HCT116 (cell line): ENCODE data around the gene ARHGAP45. TPM values are rescaled to one million over a fixed set of nuclear protein-coding genes. Genes with fewer than 3 reads are reported as not detected.

Experiments
- ATAC-seq: fragments of 200-7000 bp; cut with Tn5 transposase; 2 replicates; pipeline ENCODE4 v1.9.1; 2020; ENCODE audit warnings: mild to moderate bottlenecking, moderate library complexity
- BruUV-seq: library from RNA; stranded (reverse); fragments of 400-500 nt; replicated peaks from 2 replicates; lab custom pipeline; 2021; lab: Mats Ljungman, UMichigan
- CTCF ChIA-PET: fragments of 300-600 bp; sonication (Branson Sonifier 250); formaldehyde crosslinking; loops from one replicate; lab custom pipeline; 2021; ENCODE audit warnings: antibody characterized with exemption; lab: Charles Lee
- POLR2A ChIA-PET: fragments of 300-600, 350-600 bp; sonication (Branson Sonifier 250); formaldehyde crosslinking; loops from one replicate; lab custom pipeline; 2021; ENCODE audit warnings: antibody characterized with exemption; lab: Charles Lee
- RAD21 ChIA-PET, 2 experiments: fragments of 300-600 bp; sonication (Branson Sonifier 250); formaldehyde crosslinking; loops; one replicate each; lab custom pipeline; 2023; ENCODE audit warnings: low total read pairs in 2 of 2; ENCODE audit not compliant: uncharacterized antibody in 2 of 2, unreplicated experiment in 2 of 2, low non-redundant PET in 1 of 2; lab: Charles Lee
- DNase-seq: peaks from one replicate; pipeline ENCODE4 v3.0.0-alpha.2; 2010; ENCODE audit warnings: low read depth, low spot score
- H2AFZ ChIP-seq: fragments of 200-600 bp; shearing (Covaris generic), sonication (generic); 2 replicates; pipeline ENCODE4 v1.6.1; 2017; ENCODE audit warnings: low read depth, mixed run types, mixed read lengths, antibody characterized with exemption, low read length; ENCODE audit not compliant: poor library complexity, severe bottlenecking
- H3K27ac ChIP-seq: 2 replicates; pipeline ENCODE4 v1.5.1; 2012; ENCODE audit warnings: low read depth, low read length
- H3K27me3 ChIP-seq: fragments of 200-600 bp; sonication (generic); 2 replicates; pipeline ENCODE4 v1.6.1; 2016; ENCODE audit warnings: mixed run types, low read length, mixed read lengths; ENCODE audit not compliant: insufficient read depth
- H3K36me3 ChIP-seq, 2 experiments: fragments of 200-500 bp in 1 of 2; fragments of 200-600 bp in 1 of 2; sonication (Bioruptor generic) in 1 of 2; sonication (generic) in 1 of 2; 2 replicates each; pipeline versions ENCODE4 v1.5.1 to v1.6.1; 2014 to 2016; ENCODE audit warnings: low read length in 2 of 2, inconsistent platforms in 1 of 2, mixed read lengths in 1 of 2, mixed run types in 1 of 2; ENCODE audit not compliant: insufficient read depth in 2 of 2, control insufficient read depth in 1 of 2
- H3K4me1 ChIP-seq, 2 experiments: fragments of 200-600 bp in 1 of 2; sonication (generic) in 1 of 2; 2 replicates each; pipeline versions ENCODE4 v1.5.1 to v1.6.1; 2012 to 2017; ENCODE audit warnings: low read length in 2 of 2, inconsistent platforms in 1 of 2, mild to moderate bottlenecking in 1 of 2, mixed read lengths in 1 of 2, mixed run types in 1 of 2, moderate library complexity in 1 of 2; ENCODE audit not compliant: insufficient read depth in 2 of 2, control insufficient read depth in 1 of 2
- H3K4me2 ChIP-seq: fragments of 200-600 bp; sonication (generic); 2 replicates; pipeline ENCODE4 v1.6.1; 2017; ENCODE audit warnings: mixed run types, low read length, mixed read lengths
- H3K4me3 ChIP-seq, 2 experiments: fragments of 200-600 bp in 1 of 2; sonication (generic) in 1 of 2; replicated peaks in 1 of 2; 2 replicates each; pipeline ENCODE4 v1.5.1; 2011 to 2016; ENCODE audit warnings: low read length in 2 of 2, control low read depth in 1 of 2, low read depth in 1 of 2, mild to moderate bottlenecking in 1 of 2, mixed read lengths in 1 of 2, mixed run types in 1 of 2
- H3K79me2 ChIP-seq: fragments of 200-600 bp; sonication (generic); 2 replicates; pipeline ENCODE4 v1.6.1; 2017; ENCODE audit warnings: mild to moderate bottlenecking, mixed run types, low read length, moderate library complexity, mixed read lengths; ENCODE audit not compliant: insufficient read depth
- H3K9ac ChIP-seq: fragments of 200-600 bp; sonication (generic); 2 replicates; pipeline ENCODE4 v1.6.1; 2016; ENCODE audit warnings: low read length, mixed read lengths
- H3K9me2 ChIP-seq: fragments of 200-600 bp; sonication (generic), shearing (Covaris generic); 2 replicates; pipeline ENCODE4 v1.6.1; 2017; ENCODE audit warnings: mixed run types, mild to moderate bottlenecking, moderate library complexity; ENCODE audit not compliant: insufficient read depth
- H3K9me3 ChIP-seq, 2 experiments: fragments of 200-500 bp in 1 of 2; fragments of 200-600 bp in 1 of 2; sonication (Bioruptor generic) in 1 of 2; sonication (generic) in 1 of 2; 2 replicates each; pipeline ENCODE4 v1.6.1; 2014 to 2017; ENCODE audit warnings: low read length in 2 of 2, mixed read lengths in 2 of 2, inconsistent platforms in 1 of 2, low read depth in 1 of 2, mild to moderate bottlenecking in 1 of 2, mixed run types in 1 of 2, moderate library complexity in 1 of 2; ENCODE audit not compliant: control insufficient read depth in 1 of 2, insufficient read depth in 1 of 2
- H4K20me1 ChIP-seq: fragments of 200-600 bp; sonication (generic), shearing (Covaris generic); 2 replicates; pipeline ENCODE4 v1.6.1; 2017; ENCODE audit warnings: mixed run types, mild to moderate bottlenecking, moderate library complexity; ENCODE audit not compliant: insufficient read depth
- EGR1 ChIP-seq: IDR thresholded peaks from 2 replicates; pipeline ENCODE4 v1.6.1; 2012; ENCODE audit warnings: low read depth
- POLR2A ChIP-seq: IDR thresholded peaks from 2 replicates; pipeline ENCODE4 v1.7.0; 2011; ENCODE audit warnings: borderline replicate concordance; ENCODE audit not compliant: insufficient read depth, insufficient read length; ENCODE audit errors: extremely low read depth
- POLR2AphosphoS5 ChIP-seq: IDR thresholded peaks from 2 replicates; pipeline ENCODE4 v1.6.1; 2011; ENCODE audit warnings: mild to moderate bottlenecking, low read depth, low read length, moderate library complexity
- SP1 ChIP-seq: IDR thresholded peaks from 2 replicates; pipeline ENCODE4 v1.6.1; 2012; ENCODE audit warnings: low read depth
- SRF ChIP-seq: IDR thresholded peaks from 2 replicates; pipeline ENCODE4 v1.6.1; 2012; ENCODE audit warnings: low read depth
- TCF7L2 ChIP-seq: IDR thresholded peaks from 2 replicates; pipeline ENCODE4 v1.7.0; 2011; ENCODE audit warnings: borderline replicate concordance, inconsistent platforms; ENCODE audit not compliant: insufficient read depth, insufficient read length; ENCODE audit errors: extremely low read depth
- intact Hi-C: fragments of 100-400 bp; cut with micrococcal nuclease; formaldehyde crosslinking; loops from 2 replicates; pipeline ENCODE4 v1.10.0; 2022
- total RNA-seq: library from RNA; stranded (reverse); gene quantifications from one replicate; pipeline ENCODE4 v1.2.1, GENCODE V29; 2021; ENCODE audit not compliant: unreplicated experiment

ARHGAP45 gene
- total RNA-seq, 1 experiment from 2014 or later, result 30.4 TPM

DNA sequence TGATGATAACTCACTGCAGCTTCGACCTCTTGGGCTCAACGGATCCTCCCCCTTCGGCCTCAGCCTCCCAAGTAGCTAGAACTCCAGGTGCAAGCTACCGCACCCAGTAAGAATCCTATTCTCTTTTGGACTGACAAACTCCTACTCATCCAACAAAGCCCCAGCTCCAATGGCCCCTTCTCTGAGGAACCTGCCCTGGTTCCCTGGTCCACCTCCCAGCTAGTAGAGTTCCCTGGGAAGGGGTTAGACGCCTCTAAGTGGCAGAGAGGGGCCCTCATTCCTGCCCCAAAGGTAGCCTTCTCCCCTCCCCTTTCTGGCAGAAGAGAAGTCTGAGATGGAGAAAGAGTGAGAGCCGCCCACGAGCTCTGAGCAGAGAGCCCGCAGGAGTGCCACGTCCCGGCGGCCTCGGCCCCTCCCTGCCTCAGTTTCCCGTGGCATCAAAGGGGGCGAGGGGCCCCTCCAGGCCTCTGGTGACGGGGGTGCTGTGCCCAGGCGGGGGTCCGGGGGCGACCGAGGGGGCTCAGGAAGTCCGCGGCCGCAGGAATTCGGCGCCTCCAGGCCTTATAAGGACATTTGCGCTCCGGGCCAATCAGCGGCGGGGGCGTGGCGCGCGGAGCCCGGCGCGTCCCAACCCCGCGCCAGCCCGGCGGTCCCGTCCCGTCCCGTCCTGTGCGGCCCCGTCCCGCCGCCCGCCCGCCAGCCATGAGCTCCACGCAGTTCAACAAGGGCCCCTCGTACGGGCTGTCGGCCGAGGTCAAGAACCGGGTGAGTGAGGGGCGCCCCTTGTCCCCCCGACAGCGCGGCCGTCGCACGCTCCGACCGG, 40.8 kb upstream of the ARHGAP45 start, which contains the start of gene CNN2:
Gene CNN2, plus strand, starts transcription at position 649 of the 823 bp plus-strand sequence. Its CDS starts 54 bp downstream, at position 703.
- TF ChIP-seq EGR1, result peak; percentile 72
- TF ChIP-seq POLR2AphosphoS5, result peak; percentile 71
- peak; percentile 21; the same call in 1 of the 2 replicates for TF ChIP-seq SP1
- no peak for TF ChIP-seq TCF7L2
- TF ChIP-seq POLR2A, result no peak
- peak; percentile 99 for TF ChIP-seq SRF
- H3K27ac ChIP-seq, result peak within 1 kb of the TSS; percentile 99
- no peaks in the 10 kb centered on the region for H4K20me1 ChIP-seq
- H3K9ac ChIP-seq, result peak within 1 kb of the TSS; percentile 98
- POLR2A ChIA-PET, result interaction anchor here (0.7 to 7.3 kb wide), 9 partner anchors 14 to 243 kb away, joined by 3 to 85 read pairs (median 3); partner anchors contain the start of genes ABCA7, CIRBP and WDR18
- peaks cover 29 to 47% of the 10 kb centered on the region in 2 experiments for H3K4me1 ChIP-seq
- H3K4me2 ChIP-seq, result peak within 1 kb of the TSS; percentile 96
- no TSS peak for BruUV-seq
- no peaks in the 10 kb centered on the region for H3K9me3 ChIP-seq
- H3K9me2 ChIP-seq, result no peaks in the 10 kb centered on the region
- ATAC-seq, result peak; percentile 70
- RAD21 ChIA-PET, result interaction anchor here (0.6 to 1.5 kb wide), 5 partner anchors 15 to 243 kb away, joined by 3 to 7 read pairs (median 3); partner anchors contain the start of gene CIRBP (in 1 of the 2)
- CTCF ChIA-PET, result interaction anchor here (1.0 to 2.9 kb wide), 4 partner anchors 17 to 240 kb away, joined by 3 to 9 read pairs (median 4); no protein-coding TSS in a partner anchor
- peaks cover 41% of the 10 kb centered on the region for H3K79me2 ChIP-seq
- H3K36me3 ChIP-seq, result peaks cover 7 to 11% of the 10 kb centered on the region in 2 experiments; a peak in 3 of 4 replicates
- H2AFZ ChIP-seq, result peak within 1 kb of the TSS; percentile 5
- H3K4me3 ChIP-seq, result peak within 1 kb of the TSS; percentile 95 to 99
- no peaks in the 10 kb centered on the region for H3K27me3 ChIP-seq
- no peak for DNase-seq
- intact Hi-C loops, result loop anchor here (2.0 to 10.0 kb wide), 3 partner anchors 15 to 219 kb away; partner anchors contain the start of genes ABCA7, ATP5F1D, GPX4 and MIDN
